ENCODE data around the gene PLPP1. TPM values are rescaled to one million over a fixed set of nuclear protein-coding genes. Genes with fewer than 3 reads are reported as not detected.

Gene PLPP1
- total and polyA plus RNA-seq, 2 of the 13 experiments (the other 11 are each of a cell fraction or from before 2014, with no cell fraction given), result 7.3 to 12.1 TPM

- in situ Hi-C loops (cut with HindIII; ENCODE audit: extremely low pct_ligation_motif_present, low pct_unique_long_range_greater_than_20kb), result no loop called here
Observed at GRCh38 chr5:55459572-55459971, 75.2 kb downstream of the PLPP1 start.

More at GRCh38 chr5:55459572-55459971, 75.2 kb downstream of the PLPP1 start:
- Histone ChIP-seq H3K36me3 (replicated peaks in 1 of 2; ENCODE audit: control insufficient read depth in 1 of 2, insufficient read depth in 2 of 2, low read length in 2 of 2) (no peaks in the 10 kb centered on the region), H3K27ac (ENCODE audit: extremely low read length, insufficient read depth, low read length) (no peak overlapping the region), H3K27me3 (ENCODE audit: control insufficient read depth in 1 of 2, insufficient read depth in 2 of 2, low read length in 2 of 2) (no peaks in the 10 kb centered on the region; a peak in 1 of 5 replicates), H4K20me1 (ENCODE audit: insufficient read depth, low read length) (no peaks in the 10 kb centered on the region), H3K79me2 (ENCODE audit: insufficient read depth, low read length) (no peaks in the 10 kb centered on the region), H3K4me2 (ENCODE audit: low read depth, low read length) (no peak overlapping the region), H2AFZ (ENCODE audit: low read length) (no peak overlapping the region), H3K4me3 (replicated peaks in 1 of 3; ENCODE audit: insufficient read depth in 1 of 3, low read depth in 2 of 3, low read length in 3 of 3) (no peak overlapping the region), H3K9me3 (ENCODE audit: low read length) (no peaks in the 10 kb centered on the region), H3K9ac (ENCODE audit: insufficient read depth, low read depth, low read length) (no peak overlapping the region), H3K4me1 (ENCODE audit: insufficient read depth, low read length) (no peaks in the 10 kb centered on the region)
- ChIA-PET POLR2A (no interaction called here), CTCF (ENCODE audit: low intra/inter-chr PET ratio, low total read pairs) (no interaction called here)
- ATAC-seq, result no peak
- DNase-seq (ENCODE audit: low spot score), result no peak
- no peak for FAIRE-seq
- intact Hi-C loops (cut with micrococcal nuclease; ENCODE audit: unreplicated experiment), result no loop called here
- TF ChIP-seq, protein P1, sequence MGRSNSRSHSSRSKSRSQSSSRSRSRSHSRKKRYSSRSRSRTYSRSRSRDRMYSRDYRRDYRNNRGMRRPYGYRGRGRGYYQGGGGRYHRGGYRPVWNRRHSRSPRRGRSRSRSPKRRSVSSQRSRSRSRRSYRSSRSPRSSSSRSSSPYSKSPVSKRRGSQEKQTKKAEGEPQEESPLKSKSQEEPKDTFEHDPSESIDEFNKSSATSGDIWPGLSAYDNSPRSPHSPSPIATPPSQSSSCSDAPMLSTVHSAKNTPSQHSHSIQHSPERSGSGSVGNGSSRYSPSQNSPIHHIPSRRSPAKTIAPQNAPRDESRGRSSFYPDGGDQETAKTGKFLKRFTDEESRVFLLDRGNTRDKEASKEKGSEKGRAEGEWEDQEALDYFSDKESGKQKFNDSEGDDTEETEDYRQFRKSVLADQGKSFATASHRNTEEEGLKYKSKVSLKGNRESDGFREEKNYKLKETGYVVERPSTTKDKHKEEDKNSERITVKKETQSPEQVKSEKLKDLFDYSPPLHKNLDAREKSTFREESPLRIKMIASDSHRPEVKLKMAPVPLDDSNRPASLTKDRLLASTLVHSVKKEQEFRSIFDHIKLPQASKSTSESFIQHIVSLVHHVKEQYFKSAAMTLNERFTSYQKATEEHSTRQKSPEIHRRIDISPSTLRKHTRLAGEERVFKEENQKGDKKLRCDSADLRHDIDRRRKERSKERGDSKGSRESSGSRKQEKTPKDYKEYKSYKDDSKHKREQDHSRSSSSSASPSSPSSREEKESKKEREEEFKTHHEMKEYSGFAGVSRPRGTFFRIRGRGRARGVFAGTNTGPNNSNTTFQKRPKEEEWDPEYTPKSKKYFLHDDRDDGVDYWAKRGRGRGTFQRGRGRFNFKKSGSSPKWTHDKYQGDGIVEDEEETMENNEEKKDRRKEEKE (IDR thresholded peaks at IDR 0.05), result no peak
- TF ChIP-seq RARG (CRISPR knock-in tag; IDR thresholded peaks at IDR 0.05; ENCODE audit: low read depth), result no peak
- no peak for TF ChIP-seq CENPT (CRISPR knock-in tag; IDR thresholded peaks at IDR 0.05; ENCODE audit: low read depth)
- TF ChIP-seq, protein P2, sequence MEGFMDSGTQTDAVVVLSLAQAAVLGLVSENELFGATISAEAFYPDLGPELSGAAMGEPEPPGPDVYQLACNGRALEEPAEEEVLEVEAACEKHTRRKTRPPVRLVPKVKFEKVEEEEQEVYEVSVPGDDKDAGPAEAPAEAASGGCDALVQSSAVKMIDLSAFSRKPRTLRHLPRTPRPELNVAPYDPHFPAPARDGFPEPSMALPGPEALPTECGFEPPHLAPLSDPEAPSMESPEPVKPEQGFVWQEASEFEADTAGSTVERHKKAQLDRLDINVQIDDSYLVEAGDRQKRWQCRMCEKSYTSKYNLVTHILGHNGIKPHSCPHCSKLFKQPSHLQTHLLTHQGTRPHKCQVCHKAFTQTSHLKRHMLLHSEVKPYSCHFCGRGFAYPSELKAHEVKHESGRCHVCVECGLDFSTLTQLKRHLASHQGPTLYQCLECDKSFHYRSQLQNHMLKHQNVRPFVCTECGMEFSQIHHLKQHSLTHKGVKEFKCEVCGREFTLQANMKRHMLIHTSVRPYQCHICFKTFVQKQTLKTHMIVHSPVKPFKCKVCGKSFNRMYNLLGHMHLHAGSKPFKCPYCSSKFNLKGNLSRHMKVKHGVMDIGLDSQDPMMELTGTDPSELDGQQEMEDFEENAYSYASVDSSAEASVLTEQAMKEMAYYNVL (CRISPR knock-in tag; IDR thresholded peaks at IDR 0.05; ENCODE audit: borderline replicate concordance), result no peak
- no peak for TF ChIP-seq ZUFSP (CRISPR knock-in tag; IDR thresholded peaks at IDR 0.05; ENCODE audit: borderline replicate concordance)
- 97% methylated on average over 2 of the region's 2 CpGs for WGBS (ENCODE audit: low lambda C conversion rate)
- BruUV-seq (replicated peaks), result no TSS peak

Measured in HepG2 (cell line).